ENCODE measurements around the gene SLC45A3. TPM values are rescaled to one million over a fixed set of nuclear protein-coding genes. Genes with fewer than 3 reads are reported as not detected.

The SLC45A3 gene
- total RNA-seq, 1 experiment from 2014 or later = 12.3 TPM

DNA sequence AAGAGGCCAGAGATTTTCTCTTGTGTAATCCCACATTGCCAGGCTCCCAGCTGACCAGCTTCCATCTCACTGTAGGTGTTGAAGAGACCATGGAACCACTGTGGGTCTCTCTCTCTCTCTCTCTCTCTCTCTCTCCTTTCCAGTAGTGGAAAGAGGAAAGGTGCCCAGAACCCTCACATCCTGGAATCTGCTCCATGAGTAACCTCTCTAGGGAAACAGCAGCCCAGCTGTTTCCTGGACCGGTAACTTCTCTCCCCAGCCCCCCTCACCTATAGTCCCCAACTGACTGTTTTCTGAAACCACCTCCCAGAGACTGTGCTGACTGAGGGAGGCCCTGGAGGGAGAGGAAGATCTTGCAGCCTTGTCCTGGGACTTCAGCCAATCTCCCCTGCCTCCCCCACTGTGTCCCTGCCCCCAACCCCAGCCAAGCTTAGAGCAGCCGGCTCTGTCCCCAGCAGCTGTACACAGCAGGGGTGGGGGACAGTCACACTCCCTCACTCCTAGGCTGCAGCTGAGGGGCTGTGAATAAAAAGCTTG, 20.6 kb upstream of the SLC45A3 start:
- H3K4me3 ChIP-seq (replicated peaks in 1 of 2; ENCODE audit: low read depth in 1 of 2, low read length in 2 of 2) = no peak overlapping the region
- H3K4me2 ChIP-seq (ENCODE audit: low read length) = no peak overlapping the region
- BruUV-seq (replicated peaks) = no TSS peak
- no peaks in the 10 kb centered on the region for H3K9me2 ChIP-seq (ENCODE audit: insufficient read depth)
- H4K20me1 ChIP-seq (ENCODE audit: insufficient read depth) = no peaks in the 10 kb centered on the region; the same call in 1 of the 2 replicates
- no peak for ATAC-seq
- H3K27me3 ChIP-seq (ENCODE audit: insufficient read depth, low read length) = no peaks in the 10 kb centered on the region
- H3K79me2 ChIP-seq (ENCODE audit: insufficient read depth, low read length) = no peaks in the 10 kb centered on the region
- intact Hi-C loops (cut with micrococcal nuclease) = no loop called here
- no peak overlapping the region for H3K27ac ChIP-seq (ENCODE audit: low read depth, low read length)
- no peak overlapping the region for H2AFZ ChIP-seq (ENCODE audit: low read depth, low read length, poor library complexity, severe bottlenecking)
- H3K9me3 ChIP-seq (ENCODE audit: control insufficient read depth in 1 of 2, insufficient read depth in 1 of 2, low read depth in 1 of 2, low read length in 2 of 2) = no peaks in the 10 kb centered on the region
- DNase-seq (ENCODE audit: low read depth, low spot score) = no peak
- TF ChIP-seq CEBPB (IDR thresholded peaks at IDR 0.05; ENCODE audit: low read depth) (no peak), SP1 (IDR thresholded peaks at IDR 0.05; ENCODE audit: low read depth) (no peak), RAD21 (IDR thresholded peaks at IDR 0.05; ENCODE audit: low read depth) (no peak), SIN3A (IDR thresholded peaks at IDR 0.05; ENCODE audit: low read depth) (no peak)
- no peak overlapping the region for H3K9ac ChIP-seq (ENCODE audit: low read length)
- no peaks in the 10 kb centered on the region for H3K36me3 ChIP-seq (ENCODE audit: control insufficient read depth in 1 of 2, insufficient read depth in 2 of 2, low read length in 2 of 2)
- ChIA-PET CTCF (interaction anchor here (1.4 to 2.9 kb wide), 2 partner anchors 11 to 43 kb away, joined by 6 to 10 read pairs; no protein-coding TSS in a partner anchor), POLR2A (no interaction called here), RAD21 (ENCODE audit: low non-redundant PET in 1 of 2, low total read pairs in 2 of 2, uncharacterized antibody in 2 of 2, unreplicated experiment in 2 of 2) (interaction anchor here in 1 of 2 experiments (0.5 kb wide), 1 partner anchor 43 kb away, joined by 9 read pairs; no protein-coding TSS in a partner anchor)
- no peaks in the 10 kb centered on the region for H3K4me1 ChIP-seq (ENCODE audit: control insufficient read depth in 1 of 2, insufficient read depth in 2 of 2, low read length in 2 of 2)

DNA sequence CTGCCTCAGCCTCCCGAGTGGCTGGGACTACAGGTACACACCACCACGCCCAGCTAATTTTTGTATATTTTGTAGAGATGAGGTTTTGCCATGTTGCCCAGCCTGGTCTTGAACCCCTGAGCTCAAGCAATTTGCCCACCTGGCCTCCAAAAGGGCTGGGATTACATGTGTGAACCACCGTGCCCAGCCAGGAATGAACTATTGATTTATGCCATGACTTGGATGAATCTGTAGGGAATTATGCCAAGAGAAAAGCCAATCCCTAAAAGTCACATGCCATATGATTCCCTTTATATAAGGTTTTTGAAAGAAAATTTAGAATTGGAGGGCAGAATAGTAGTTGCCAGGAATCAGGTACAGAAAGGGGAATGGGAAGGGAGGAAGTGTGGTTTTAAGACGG, 19.1 kb upstream of the SLC45A3 start:
- no peak for ATAC-seq
- TF ChIP-seq TCF7L2 (IDR thresholded peaks at IDR 0.05; ENCODE audit: borderline replicate concordance, extremely low read depth, insufficient read depth, insufficient read length) (no peak), CBX3 (IDR thresholded peaks at IDR 0.05; ENCODE audit: low read depth) (no peak), YY1 (IDR thresholded peaks at IDR 0.05; ENCODE audit: extremely low read depth, insufficient replicate concordance, low read depth, low read length) (no peak), POLR2A (IDR thresholded peaks at IDR 0.05; ENCODE audit: borderline replicate concordance, extremely low read depth, insufficient read depth, insufficient read length) (no peak), FOSL1 (IDR thresholded peaks at IDR 0.05; ENCODE audit: low read depth) (no peak), EZH2phosphoT487 (IDR thresholded peaks at IDR 0.05; ENCODE audit: borderline replicate concordance) (no peak), ZFX (IDR thresholded peaks at IDR 0.05) (no peak)
- TF ChIP-seq, protein P1, sequence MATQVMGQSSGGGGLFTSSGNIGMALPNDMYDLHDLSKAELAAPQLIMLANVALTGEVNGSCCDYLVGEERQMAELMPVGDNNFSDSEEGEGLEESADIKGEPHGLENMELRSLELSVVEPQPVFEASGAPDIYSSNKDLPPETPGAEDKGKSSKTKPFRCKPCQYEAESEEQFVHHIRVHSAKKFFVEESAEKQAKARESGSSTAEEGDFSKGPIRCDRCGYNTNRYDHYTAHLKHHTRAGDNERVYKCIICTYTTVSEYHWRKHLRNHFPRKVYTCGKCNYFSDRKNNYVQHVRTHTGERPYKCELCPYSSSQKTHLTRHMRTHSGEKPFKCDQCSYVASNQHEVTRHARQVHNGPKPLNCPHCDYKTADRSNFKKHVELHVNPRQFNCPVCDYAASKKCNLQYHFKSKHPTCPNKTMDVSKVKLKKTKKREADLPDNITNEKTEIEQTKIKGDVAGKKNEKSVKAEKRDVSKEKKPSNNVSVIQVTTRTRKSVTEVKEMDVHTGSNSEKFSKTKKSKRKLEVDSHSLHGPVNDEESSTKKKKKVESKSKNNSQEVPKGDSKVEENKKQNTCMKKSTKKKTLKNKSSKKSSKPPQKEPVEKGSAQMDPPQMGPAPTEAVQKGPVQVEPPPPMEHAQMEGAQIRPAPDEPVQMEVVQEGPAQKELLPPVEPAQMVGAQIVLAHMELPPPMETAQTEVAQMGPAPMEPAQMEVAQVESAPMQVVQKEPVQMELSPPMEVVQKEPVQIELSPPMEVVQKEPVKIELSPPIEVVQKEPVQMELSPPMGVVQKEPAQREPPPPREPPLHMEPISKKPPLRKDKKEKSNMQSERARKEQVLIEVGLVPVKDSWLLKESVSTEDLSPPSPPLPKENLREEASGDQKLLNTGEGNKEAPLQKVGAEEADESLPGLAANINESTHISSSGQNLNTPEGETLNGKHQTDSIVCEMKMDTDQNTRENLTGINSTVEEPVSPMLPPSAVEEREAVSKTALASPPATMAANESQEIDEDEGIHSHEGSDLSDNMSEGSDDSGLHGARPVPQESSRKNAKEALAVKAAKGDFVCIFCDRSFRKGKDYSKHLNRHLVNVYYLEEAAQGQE (IDR thresholded peaks at IDR 0.05; ENCODE audit: low read depth) = no peak
- TF ChIP-seq, protein P2, sequence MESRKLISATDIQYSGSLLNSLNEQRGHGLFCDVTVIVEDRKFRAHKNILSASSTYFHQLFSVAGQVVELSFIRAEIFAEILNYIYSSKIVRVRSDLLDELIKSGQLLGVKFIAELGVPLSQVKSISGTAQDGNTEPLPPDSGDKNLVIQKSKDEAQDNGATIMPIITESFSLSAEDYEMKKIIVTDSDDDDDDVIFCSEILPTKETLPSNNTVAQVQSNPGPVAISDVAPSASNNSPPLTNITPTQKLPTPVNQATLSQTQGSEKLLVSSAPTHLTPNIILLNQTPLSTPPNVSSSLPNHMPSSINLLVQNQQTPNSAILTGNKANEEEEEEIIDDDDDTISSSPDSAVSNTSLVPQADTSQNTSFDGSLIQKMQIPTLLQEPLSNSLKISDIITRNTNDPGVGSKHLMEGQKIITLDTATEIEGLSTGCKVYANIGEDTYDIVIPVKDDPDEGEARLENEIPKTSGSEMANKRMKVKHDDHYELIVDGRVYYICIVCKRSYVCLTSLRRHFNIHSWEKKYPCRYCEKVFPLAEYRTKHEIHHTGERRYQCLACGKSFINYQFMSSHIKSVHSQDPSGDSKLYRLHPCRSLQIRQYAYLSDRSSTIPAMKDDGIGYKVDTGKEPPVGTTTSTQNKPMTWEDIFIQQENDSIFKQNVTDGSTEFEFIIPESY (IDR thresholded peaks at IDR 0.05; ENCODE audit: extremely low read depth, insufficient replicate concordance, low read length) = no peak
- Histone ChIP-seq H3K4me2 (ENCODE audit: low read length) (no peak overlapping the region), H4K20me1 (ENCODE audit: insufficient read depth) (no peaks in the 10 kb centered on the region; the same call in 1 of the 2 replicates), H2AFZ (ENCODE audit: low read depth, low read length, poor library complexity, severe bottlenecking) (no peak overlapping the region), H3K36me3 (ENCODE audit: control insufficient read depth in 1 of 2, insufficient read depth in 2 of 2, low read length in 2 of 2) (no peaks in the 10 kb centered on the region), H3K9me2 (ENCODE audit: insufficient read depth) (no peaks in the 10 kb centered on the region), H3K4me3 (replicated peaks in 1 of 2; ENCODE audit: low read depth in 1 of 2, low read length in 2 of 2) (no peak overlapping the region), H3K79me2 (ENCODE audit: insufficient read depth, low read length) (no peaks in the 10 kb centered on the region), H3K27me3 (ENCODE audit: insufficient read depth, low read length) (no peaks in the 10 kb centered on the region), H3K27ac (ENCODE audit: low read depth, low read length) (no peak overlapping the region), H3K4me1 (ENCODE audit: control insufficient read depth in 1 of 2, insufficient read depth in 2 of 2, low read length in 2 of 2) (no peaks in the 10 kb centered on the region), H3K9me3 (ENCODE audit: control insufficient read depth in 1 of 2, insufficient read depth in 1 of 2, low read depth in 1 of 2, low read length in 2 of 2) (no peaks in the 10 kb centered on the region), H3K9ac (ENCODE audit: low read length) (no peak overlapping the region)
- POLR2A ChIA-PET = no interaction called here
- intact Hi-C loops (cut with micrococcal nuclease) = no loop called here
- RAD21 ChIA-PET (ENCODE audit: low non-redundant PET in 1 of 2, low total read pairs in 2 of 2, uncharacterized antibody in 2 of 2, unreplicated experiment in 2 of 2) = no interaction called here
- DNase-seq (ENCODE audit: low read depth, low spot score) = no peak
- CTCF ChIA-PET = no interaction called here
- BruUV-seq (replicated peaks) = no TSS peak
